Measurements from ENCODE around the gene VSTM4. TPM values are rescaled to one million over a fixed set of nuclear protein-coding genes. Genes with fewer than 3 reads are reported as not detected.

VSTM4 gene
- total RNA-seq, 6 experiments from 2014 or later = 0.05 to 0.24 (median 0.14) TPM; not detected in 1

GRCh38 chr10:49109669-49110340 is 5.5 kb downstream of the VSTM4 start:
- no peak for TF ChIP-seq CTCF (IDR thresholded peaks at IDR 0.05)
- Mint-ChIP-seq H3K27me3 (ENCODE audit: insufficient read depth) (peaks cover 31% of the 10 kb centered on the region), H3K27ac (no peak overlapping the region)

GRCh38 chr10:49108656-49109055 is 6.7 kb downstream of the VSTM4 start:
- no peak overlapping the region for H3K27ac Mint-ChIP-seq
- no peaks in the 10 kb centered on the region for H3K4me1 Mint-ChIP-seq (ENCODE audit: low read depth)
- no peak for DNase-seq
- H3K27me3 Mint-ChIP-seq (ENCODE audit: insufficient read depth) = peaks cover 21% of the 10 kb centered on the region
- H3K36me3 Mint-ChIP-seq (ENCODE audit: low read depth) = no peaks in the 10 kb centered on the region
- no peaks in the 10 kb centered on the region for H3K9me3 Mint-ChIP-seq
- H3K4me3 Mint-ChIP-seq = no peak overlapping the region
- no peak for TF ChIP-seq CTCF (IDR thresholded peaks at IDR 0.05)

More at GRCh38 chr10:49109669-49110340, 5.5 kb downstream of the VSTM4 start:
- no peaks in the 10 kb centered on the region for H3K9me3 Mint-ChIP-seq
- DNase-seq = no peak
- H3K4me1 Mint-ChIP-seq (ENCODE audit: low read depth) = no peaks in the 10 kb centered on the region
- no peaks in the 10 kb centered on the region for H3K36me3 Mint-ChIP-seq (ENCODE audit: low read depth)
- H3K4me3 Mint-ChIP-seq = no peak overlapping the region

- Mint-ChIP-seq H3K27me3 (ENCODE audit: insufficient read depth) (peaks cover 15% of the 10 kb centered on the region), H3K9me3 (no peaks in the 10 kb centered on the region), H3K36me3 (ENCODE audit: low read depth) (no peaks in the 10 kb centered on the region), H3K27ac (no peak overlapping the region), H3K4me1 (ENCODE audit: low read depth) (no peaks in the 10 kb centered on the region), H3K4me3 (no peak overlapping the region)
- no peak for TF ChIP-seq CTCF (IDR thresholded peaks at IDR 0.05)
- DNase-seq = no peak
These were observed 7.4 kb downstream of the VSTM4 start for GRCh38 chr10:49107887-49108267.

GRCh38 chr10:49107111-49107886 is 8.0 kb downstream of the VSTM4 start:
- no peaks in the 10 kb centered on the region for H3K36me3 Mint-ChIP-seq (ENCODE audit: low read depth)
- no peaks in the 10 kb centered on the region for H3K4me1 Mint-ChIP-seq (ENCODE audit: low read depth)
- no peak for DNase-seq
- no peaks in the 10 kb centered on the region for H3K9me3 Mint-ChIP-seq
- H3K27ac Mint-ChIP-seq = no peak overlapping the region
- H3K27me3 Mint-ChIP-seq (ENCODE audit: insufficient read depth) = peaks cover 15% of the 10 kb centered on the region
- TF ChIP-seq CTCF (IDR thresholded peaks at IDR 0.05) = no peak
- H3K4me3 Mint-ChIP-seq = no peak overlapping the region

GRCh38 chr10:49106451-49106850 is 8.9 kb downstream of the VSTM4 start:
- peaks cover 13% of the 10 kb centered on the region for H3K27me3 Mint-ChIP-seq (ENCODE audit: insufficient read depth)
- H3K36me3 Mint-ChIP-seq (ENCODE audit: low read depth) = no peaks in the 10 kb centered on the region
- no peak for DNase-seq
- H3K27ac Mint-ChIP-seq = no peak overlapping the region
- no peak overlapping the region for H3K4me3 Mint-ChIP-seq
- H3K9me3 Mint-ChIP-seq = no peaks in the 10 kb centered on the region
- TF ChIP-seq CTCF (IDR thresholded peaks at IDR 0.05) = no peak
- no peaks in the 10 kb centered on the region for H3K4me1 Mint-ChIP-seq (ENCODE audit: low read depth)
